ENCODE measurements around the gene KIAA0232.
"Not testable (repeated sequence)": the region's sequence is repeated elsewhere in the genome, so short reads cannot be mapped to it uniquely, and the experiment has no call there.

Gene KIAA0232

GRCh38 chr4:6909113-6909969, 126.8 kb downstream of the KIAA0232 start, which contains the start of gene TBC1D14:
TSS of gene TBC1D14 (plus strand) at chr4:6909826. CDS start at chr4:6923390, 13,564 bp downstream.
- Histone ChIP-seq H3K9me3 (ENCODE audit: control insufficient read depth, low read length) (no peaks in the 10 kb centered on the region), H3K27me3 (ENCODE audit: control insufficient read depth, insufficient read depth, low read length) (peaks cover 14% of the 10 kb centered on the region), H3K36me3 (ENCODE audit: control insufficient read depth, insufficient read depth, low read length) (no peaks in the 10 kb centered on the region), H3K4me3 (ENCODE audit: low read length) (peak within 1 kb of the TSS; percentile 64), H3K4me1 (ENCODE audit: control insufficient read depth, insufficient read depth, low read length) (peaks cover 25% of the 10 kb centered on the region), H3K9ac (ENCODE audit: low read length) (peak within 1 kb of the TSS; percentile 92)

GRCh38 chr4:6909970-6910339, 127.4 kb downstream of the KIAA0232 start:
- peaks cover 25% of the 10 kb centered on the region for H3K4me1 ChIP-seq (ENCODE audit: control insufficient read depth, insufficient read depth, low read length)
- H3K36me3 ChIP-seq (ENCODE audit: control insufficient read depth, insufficient read depth, low read length) = no peaks in the 10 kb centered on the region
- H3K9ac ChIP-seq (ENCODE audit: low read length) = peak overlapping the region; percentile 85
- H3K4me3 ChIP-seq (ENCODE audit: low read length) = peak overlapping the region; percentile 64
- peaks cover 14% of the 10 kb centered on the region for H3K27me3 ChIP-seq (ENCODE audit: control insufficient read depth, insufficient read depth, low read length)
- no peaks in the 10 kb centered on the region for H3K9me3 ChIP-seq (ENCODE audit: control insufficient read depth, low read length)

GRCh38 chr4:6910340-6910959, 127.9 kb downstream of the KIAA0232 start:
- no peaks in the 10 kb centered on the region for H3K9me3 ChIP-seq (ENCODE audit: control insufficient read depth, low read length)
- peak overlapping the region; percentile 64 for H3K4me3 ChIP-seq (ENCODE audit: low read length)
- no peaks in the 10 kb centered on the region for H3K36me3 ChIP-seq (ENCODE audit: control insufficient read depth, insufficient read depth, low read length)
- peaks cover 28% of the 10 kb centered on the region for H3K4me1 ChIP-seq (ENCODE audit: control insufficient read depth, insufficient read depth, low read length)
- H3K9ac ChIP-seq (ENCODE audit: low read length) = peak overlapping the region; percentile 85
- H3K27me3 ChIP-seq (ENCODE audit: control insufficient read depth, insufficient read depth, low read length) = peaks cover 14% of the 10 kb centered on the region

GRCh38 chr4:6910960-6911874, 128.7 kb downstream of the KIAA0232 start:
- Histone ChIP-seq H3K9me3 (ENCODE audit: control insufficient read depth, low read length) (no peaks in the 10 kb centered on the region), H3K4me1 (ENCODE audit: control insufficient read depth, insufficient read depth, low read length) (peaks cover 34% of the 10 kb centered on the region), H3K4me3 (ENCODE audit: low read length) (peak overlapping the region; percentile 64), H3K9ac (ENCODE audit: low read length) (peak overlapping the region; percentile 85), H3K36me3 (ENCODE audit: control insufficient read depth, insufficient read depth, low read length) (no peaks in the 10 kb centered on the region), H3K27me3 (ENCODE audit: control insufficient read depth, insufficient read depth, low read length) (peaks cover 14% of the 10 kb centered on the region)

GRCh38 chr4:6911917-6912316, 129.4 kb downstream of the KIAA0232 start:
- H3K36me3 ChIP-seq (ENCODE audit: control insufficient read depth, insufficient read depth, low read length); H3K4me3 ChIP-seq (ENCODE audit: low read length); H3K9me3 ChIP-seq (ENCODE audit: control insufficient read depth, low read length); H3K9ac ChIP-seq (ENCODE audit: low read length): not testable (repeated sequence)
- Histone ChIP-seq H3K27me3 (ENCODE audit: control insufficient read depth, insufficient read depth, low read length) (peaks cover 13% of the 10 kb centered on the region), H3K4me1 (ENCODE audit: control insufficient read depth, insufficient read depth, low read length) (peaks cover 41% of the 10 kb centered on the region)

- Histone ChIP-seq H3K27me3 (ENCODE audit: control insufficient read depth, insufficient read depth, low read length) (peaks cover 8% of the 10 kb centered on the region), H3K9me3 (ENCODE audit: control insufficient read depth, low read length) (no peaks in the 10 kb centered on the region), H3K4me1 (ENCODE audit: control insufficient read depth, insufficient read depth, low read length) (peaks cover 46% of the 10 kb centered on the region), H3K36me3 (ENCODE audit: control insufficient read depth, insufficient read depth, low read length) (no peaks in the 10 kb centered on the region), H3K9ac (ENCODE audit: low read length) (no peak overlapping the region), H3K4me3 (ENCODE audit: low read length) (no peak overlapping the region)
Observed at GRCh38 chr4:6912441-6912840, 129.9 kb downstream of the KIAA0232 start.

GRCh38 chr4:6913350-6913905, 130.9 kb downstream of the KIAA0232 start:
- no peak overlapping the region for H3K4me3 ChIP-seq (ENCODE audit: low read length)
- H3K4me1 ChIP-seq (ENCODE audit: control insufficient read depth, insufficient read depth, low read length) = peaks cover 46% of the 10 kb centered on the region
- no peak overlapping the region for H3K9ac ChIP-seq (ENCODE audit: low read length)

GRCh38 chr4:6914448-6914847, 131.9 kb downstream of the KIAA0232 start:
- Histone ChIP-seq H3K36me3 (ENCODE audit: control insufficient read depth, insufficient read depth, low read length) (no peaks in the 10 kb centered on the region), H3K27me3 (ENCODE audit: control insufficient read depth, insufficient read depth, low read length) (peaks cover 3% of the 10 kb centered on the region), H3K9ac (ENCODE audit: low read length) (no peak overlapping the region), H3K9me3 (ENCODE audit: control insufficient read depth, low read length) (no peaks in the 10 kb centered on the region), H3K4me1 (ENCODE audit: control insufficient read depth, insufficient read depth, low read length) (peaks cover 46% of the 10 kb centered on the region), H3K4me3 (ENCODE audit: low read length) (no peak overlapping the region)

More at GRCh38 chr4:6913350-6913905, 130.9 kb downstream of the KIAA0232 start:
- Histone ChIP-seq H3K9me3 (ENCODE audit: control insufficient read depth, low read length) (no peaks in the 10 kb centered on the region), H3K27me3 (ENCODE audit: control insufficient read depth, insufficient read depth, low read length) (peaks cover 3% of the 10 kb centered on the region), H3K36me3 (ENCODE audit: control insufficient read depth, insufficient read depth, low read length) (no peaks in the 10 kb centered on the region)

- Histone ChIP-seq H3K27me3 (ENCODE audit: control insufficient read depth, insufficient read depth, low read length) (peaks cover 3% of the 10 kb centered on the region), H3K36me3 (ENCODE audit: control insufficient read depth, insufficient read depth, low read length) (no peaks in the 10 kb centered on the region), H3K9me3 (ENCODE audit: control insufficient read depth, low read length) (no peaks in the 10 kb centered on the region), H3K9ac (ENCODE audit: low read length) (no peak overlapping the region), H3K4me1 (ENCODE audit: control insufficient read depth, insufficient read depth, low read length) (peaks cover 47% of the 10 kb centered on the region), H3K4me3 (ENCODE audit: low read length) (no peak overlapping the region)
Observed at GRCh38 chr4:6915041-6916005, 132.8 kb downstream of the KIAA0232 start.

- no peaks in the 10 kb centered on the region for H3K36me3 ChIP-seq (ENCODE audit: control insufficient read depth, insufficient read depth, low read length)
- no peak overlapping the region for H3K9ac ChIP-seq (ENCODE audit: low read length)
- no peaks in the 10 kb centered on the region for H3K9me3 ChIP-seq (ENCODE audit: control insufficient read depth, low read length)
- no peaks in the 10 kb centered on the region for H3K27me3 ChIP-seq (ENCODE audit: control insufficient read depth, insufficient read depth, low read length)
- H3K4me3 ChIP-seq (ENCODE audit: low read length) = peak overlapping the region; percentile 10
- peaks cover 42% of the 10 kb centered on the region for H3K4me1 ChIP-seq (ENCODE audit: control insufficient read depth, insufficient read depth, low read length)
Observed at GRCh38 chr4:6916069-6916586, 133.6 kb downstream of the KIAA0232 start.
